Stimulated activated naive CD4-positive, alpha-beta T cell treated with Interleukin-2 at 50 U/mL for 16 hours (primary cell): Measurements from ENCODE around the gene GLO1.

Experiments
- DNase-seq: peaks from one replicate; lab custom pipeline; 2025; lab: John Stamatoyannopoulos, UW

GLO1 gene

DNA sequence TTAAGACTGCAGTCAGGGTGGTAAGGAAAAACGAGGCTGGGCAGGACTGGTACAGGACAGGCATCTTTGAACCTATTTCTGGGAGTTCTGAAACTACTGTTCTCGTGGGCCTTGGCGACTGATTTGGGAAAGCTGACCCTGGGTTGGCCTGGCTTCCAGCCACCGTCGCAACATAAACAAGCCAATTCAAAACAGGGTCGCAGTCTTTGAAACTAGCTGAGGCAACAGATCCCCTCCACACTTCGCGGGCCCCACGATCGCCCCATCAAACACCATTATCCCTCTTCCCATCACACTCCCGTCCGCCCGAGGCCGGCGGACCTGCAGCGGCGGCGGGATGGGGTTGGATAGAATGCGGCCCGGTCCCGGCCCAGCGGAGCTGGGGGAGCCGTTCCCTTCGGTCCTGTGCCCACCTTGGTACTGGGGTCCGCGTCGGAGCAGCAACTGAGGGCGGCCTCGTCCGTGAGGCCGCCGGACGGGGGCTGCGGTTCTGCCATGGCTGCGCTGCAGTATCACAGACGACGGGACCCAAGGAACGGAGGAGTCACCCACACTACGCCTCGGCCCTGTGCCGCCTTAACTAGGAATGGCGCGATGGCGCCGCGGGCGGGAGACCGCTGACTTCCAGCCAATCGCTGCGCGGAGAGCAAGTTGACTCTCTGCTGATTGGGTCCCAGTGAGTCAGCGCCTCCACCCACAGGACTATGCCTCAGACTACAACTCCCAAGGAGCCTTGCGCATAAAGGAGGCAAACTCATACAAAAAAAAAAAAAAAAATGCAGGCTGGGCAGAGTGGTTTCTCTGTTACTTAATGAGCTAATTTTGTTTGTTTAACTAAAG is at the start of gene GLO1:
TSS of gene GLO1 (minus strand) at position 588 of the 840 bp plus-strand sequence. CDS start at position 497, 91 bp downstream.
- DNase-seq, result peak; percentile 97

DNA sequence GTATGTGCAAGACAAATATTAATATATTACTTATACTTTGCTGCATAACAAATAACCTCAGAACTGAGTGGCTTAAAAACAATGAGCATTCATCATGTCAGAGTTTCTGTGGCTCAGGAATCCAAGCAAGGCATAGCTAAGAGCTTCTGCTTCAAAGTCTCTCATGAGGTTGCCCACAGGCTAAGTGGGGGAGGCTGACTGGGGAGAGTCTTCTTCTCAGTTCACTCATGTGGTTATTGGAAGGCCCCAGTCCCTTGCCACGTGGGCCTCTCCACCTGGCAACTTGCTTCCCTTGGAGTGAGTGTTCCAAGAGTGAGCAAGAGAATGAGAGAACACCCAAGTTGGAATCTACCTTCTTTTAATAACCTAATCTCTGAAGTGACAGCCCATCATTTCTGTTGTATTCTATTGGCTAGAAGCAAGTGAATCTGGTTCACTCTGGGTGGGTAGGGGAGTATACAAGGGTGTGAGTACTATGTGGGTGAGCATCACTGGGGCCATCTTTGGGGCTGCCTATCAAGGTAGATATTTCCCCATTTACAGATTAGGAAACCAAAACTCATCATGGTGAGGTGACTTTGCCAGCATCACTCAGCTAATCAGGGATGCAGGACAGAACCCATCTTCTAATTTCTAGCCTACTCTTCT is 48.1 kb upstream of the GLO1 start:
- peak; percentile 28 for DNase-seq

DNA sequence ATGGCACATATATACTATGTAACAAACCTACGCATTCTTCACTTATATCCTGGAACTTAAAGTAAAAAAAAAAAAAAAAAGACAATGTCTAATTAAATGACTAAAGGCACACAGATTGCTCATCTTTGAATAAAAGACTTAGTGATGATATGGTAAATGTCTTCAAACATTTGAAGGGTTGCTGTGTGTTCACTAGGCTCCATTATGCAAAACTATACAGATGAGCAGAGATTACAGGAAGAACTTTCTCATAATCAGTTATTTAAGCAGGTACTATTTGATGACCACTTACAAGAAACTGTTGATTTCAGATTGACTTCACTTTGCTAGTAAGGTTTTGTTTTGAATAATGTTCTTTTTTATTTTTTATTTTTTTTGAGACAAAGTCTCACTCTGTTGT is 46.5 kb upstream of the GLO1 start:
- DNase-seq, result no peak

DNA sequence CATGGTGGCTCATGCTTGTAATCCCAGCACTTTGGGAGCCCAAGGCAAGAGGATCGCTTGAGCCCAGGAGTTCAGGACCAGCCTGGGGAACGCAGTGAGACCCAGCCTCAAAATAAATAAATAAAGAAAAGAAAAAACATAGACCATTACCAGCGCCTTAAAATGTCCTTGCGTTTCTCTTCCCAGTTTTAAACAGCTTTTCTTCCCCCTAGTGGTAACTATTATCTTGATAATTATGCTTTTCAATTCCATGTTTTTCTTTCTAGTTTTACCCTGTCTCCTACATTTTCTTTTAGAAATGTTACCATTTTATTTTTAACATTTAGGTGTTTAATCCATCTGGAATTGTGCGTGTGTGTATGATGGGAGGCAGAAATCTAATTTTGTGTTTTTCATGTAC is 36.6 kb upstream of the GLO1 start:
- DNase-seq, result no peak

DNA sequence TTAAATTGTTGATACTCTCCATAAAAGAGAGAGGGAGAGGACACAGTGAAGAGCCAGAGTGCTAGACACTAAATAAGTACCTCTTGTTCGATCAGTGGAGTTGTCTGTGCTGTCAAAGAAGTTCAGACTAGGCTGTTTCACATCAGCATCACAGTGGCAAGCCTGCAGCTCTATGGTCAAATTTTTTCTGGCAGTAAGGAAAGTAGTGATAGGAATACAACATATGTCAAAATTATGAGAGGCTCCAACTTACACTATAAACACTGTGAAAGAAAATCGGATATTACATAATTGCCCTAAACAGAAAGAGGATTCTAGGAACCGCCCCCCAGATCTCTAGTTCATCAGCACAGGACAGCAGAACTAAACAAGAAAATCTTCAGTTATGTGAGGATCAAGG is 35.3 kb upstream of the GLO1 start:
- no peak for DNase-seq

DNA sequence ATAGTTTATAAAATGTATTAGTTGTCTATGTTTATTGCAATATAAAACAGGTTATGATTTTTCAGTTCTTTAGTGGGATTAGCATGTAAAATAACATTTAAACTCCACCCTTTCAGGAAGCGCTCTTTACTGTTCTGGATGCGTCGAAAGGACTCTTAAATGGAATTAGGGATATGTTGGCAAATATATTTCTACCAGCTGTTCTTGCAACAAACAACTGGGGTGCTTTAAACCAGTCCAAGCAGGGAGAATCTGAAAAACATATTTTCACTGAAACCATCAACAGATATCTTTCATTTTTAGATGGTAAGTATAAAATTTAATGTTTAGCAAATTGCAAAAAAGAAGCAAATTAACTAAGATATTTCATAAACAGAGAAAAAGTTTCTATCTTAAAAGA is 34.0 kb upstream of the GLO1 start:
- DNase-seq, result no peak

DNA sequence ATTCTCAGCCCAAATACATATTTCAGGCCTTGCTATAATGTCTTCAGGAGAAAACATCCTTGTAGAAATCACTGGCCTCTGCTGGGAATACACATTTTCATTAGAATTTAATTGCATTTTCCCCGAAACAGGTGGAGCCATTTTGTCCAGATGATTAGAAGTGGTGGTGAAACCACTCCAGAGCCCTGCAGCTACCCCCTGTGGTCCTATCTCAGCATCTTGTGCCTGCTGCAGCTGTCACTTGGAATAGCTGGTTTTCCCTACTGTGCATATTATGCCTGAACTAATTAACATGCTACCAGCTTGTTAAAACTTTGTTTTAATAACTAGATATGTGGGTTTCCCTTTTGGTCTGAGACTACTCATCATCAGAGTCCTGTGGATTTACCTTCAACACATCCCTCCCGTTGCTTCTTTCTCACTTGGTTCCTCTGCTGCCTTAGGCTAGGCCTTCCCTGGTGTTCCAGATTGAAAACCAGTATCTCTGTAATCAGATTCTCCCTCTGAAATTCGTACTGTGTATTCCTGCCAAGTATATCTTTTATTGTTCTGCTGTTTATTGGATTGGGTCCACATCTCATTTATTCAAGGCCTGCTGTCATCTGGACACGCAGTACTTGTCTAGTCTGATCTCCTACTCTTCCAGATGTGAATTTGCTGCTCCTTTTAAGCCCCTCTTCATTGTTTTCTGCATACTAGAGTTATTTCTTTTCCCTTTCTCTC is 27.4 kb upstream of the GLO1 start:
- DNase-seq, result no peak

DNA sequence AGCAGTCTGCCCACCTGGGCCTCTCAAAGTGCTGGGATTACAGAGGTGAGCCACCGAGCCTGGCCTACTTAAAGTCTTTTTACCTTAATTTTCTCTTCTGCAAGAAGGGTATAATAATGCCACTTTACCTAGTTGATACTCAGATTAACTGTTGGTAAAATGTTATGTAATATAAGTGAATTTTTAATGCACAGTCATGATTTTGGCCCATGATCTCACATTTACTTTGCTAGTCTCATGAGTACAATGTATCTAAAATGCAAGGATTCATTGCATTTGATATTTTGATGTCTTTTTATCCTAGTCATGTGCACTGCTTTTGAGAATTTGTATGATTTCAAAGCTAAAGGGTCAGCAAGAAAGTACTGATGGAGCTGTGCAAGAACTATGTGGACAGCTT is 25.3 kb upstream of the GLO1 start:
- DNase-seq, result no peak

DNA sequence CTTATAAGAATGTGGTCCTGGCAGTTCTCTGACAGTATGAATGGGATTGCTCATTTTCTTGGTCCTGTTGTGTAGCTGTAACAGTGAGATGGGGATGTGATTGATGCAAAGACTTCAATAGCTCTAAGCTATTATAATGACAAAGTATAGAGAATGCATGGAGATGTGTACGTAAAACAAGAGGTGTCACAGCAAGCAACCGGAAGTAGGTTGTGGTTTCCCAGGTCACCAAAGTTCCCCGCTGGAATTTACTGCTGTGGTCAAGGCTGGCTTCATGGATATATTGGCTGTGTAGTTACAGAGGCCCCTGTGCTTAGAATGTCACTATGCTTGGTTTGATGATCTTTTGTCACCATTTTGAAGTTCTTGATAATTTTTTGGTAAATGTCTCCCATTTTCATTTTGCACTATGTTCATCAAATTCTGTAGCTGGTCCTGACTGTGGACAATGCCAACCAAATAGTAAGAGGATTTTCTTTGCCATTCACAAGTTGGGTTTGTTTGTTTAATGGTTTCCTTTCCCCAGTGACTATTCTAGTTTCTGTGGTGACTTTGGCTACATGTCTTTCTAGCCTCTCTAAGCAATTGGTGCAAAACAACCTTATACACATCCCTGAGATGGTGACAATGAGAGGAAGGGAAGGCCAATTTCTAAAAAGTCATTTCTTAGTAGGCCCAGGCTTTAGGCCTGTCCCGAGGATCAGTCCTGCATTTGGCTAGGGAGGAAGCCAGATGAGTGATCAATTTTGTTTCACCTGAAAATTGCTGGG is 22.7 kb upstream of the GLO1 start:
- no peak for DNase-seq

DNA sequence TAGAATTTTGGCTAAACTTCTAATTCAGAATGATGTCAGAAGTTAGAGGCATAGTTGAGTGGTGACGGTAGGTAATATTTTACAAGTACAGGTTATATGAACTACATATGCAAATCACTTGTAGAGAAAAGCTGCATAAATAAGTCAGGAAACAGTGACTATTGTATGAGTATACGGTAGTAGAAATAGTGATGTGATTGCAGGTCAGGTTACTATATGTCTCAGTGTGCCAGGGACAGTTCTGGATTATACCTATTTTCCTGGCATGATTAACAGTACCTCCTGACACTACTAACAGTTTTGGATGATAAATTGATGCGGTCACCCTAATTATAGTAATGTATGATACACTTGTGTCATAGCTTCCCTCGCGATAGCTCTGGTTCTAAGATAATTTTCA is 21.4 kb upstream of the GLO1 start:
- no peak for DNase-seq

DNA sequence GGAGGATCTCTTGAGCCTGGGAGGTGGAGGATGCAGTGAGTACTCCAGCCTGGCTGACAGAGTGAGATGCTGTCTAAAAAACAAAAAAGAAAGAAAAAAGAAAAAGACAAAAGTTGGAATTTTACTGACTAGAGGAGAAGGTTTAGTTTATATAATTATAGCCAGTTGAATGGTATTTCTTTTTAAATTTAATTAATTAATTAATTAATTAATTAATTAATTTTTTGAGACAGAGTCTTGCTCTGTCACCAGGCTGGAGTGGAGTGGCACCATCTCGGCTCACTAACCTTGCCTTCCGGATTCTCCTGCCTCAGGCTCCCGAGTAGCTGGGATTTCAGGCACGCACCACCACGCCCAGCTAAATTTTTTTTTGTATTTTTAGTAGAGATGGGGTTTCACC is 20.8 kb upstream of the GLO1 start:
- no peak for DNase-seq

DNA sequence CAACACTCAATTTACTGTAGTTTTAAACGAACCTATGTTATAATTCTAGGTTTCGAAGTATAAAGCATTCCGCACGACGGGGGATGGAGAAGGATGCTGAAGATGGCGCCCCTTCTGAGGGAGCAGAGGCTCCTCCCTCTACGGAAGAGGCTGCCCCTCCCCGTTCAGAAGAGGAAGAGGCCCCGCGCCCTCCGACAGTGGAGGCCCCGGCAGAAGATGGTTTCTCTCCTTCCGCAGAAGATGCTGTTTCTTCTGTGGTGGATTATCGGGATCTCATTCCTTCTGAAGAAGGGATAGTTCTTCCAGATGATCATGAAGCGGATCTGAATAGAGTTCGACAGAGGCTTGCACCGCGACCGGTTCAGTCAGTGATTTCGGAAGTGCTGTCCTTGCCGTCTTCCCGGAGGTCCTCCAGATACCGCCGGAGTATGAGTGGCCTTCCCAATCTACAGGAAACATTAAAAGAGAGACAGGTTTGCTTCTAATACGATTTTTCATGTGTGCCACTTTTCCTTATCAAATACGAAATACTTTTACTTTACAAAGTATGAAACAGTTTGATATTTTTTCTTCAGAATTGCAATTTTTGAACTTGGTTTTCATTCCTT is 19.9 kb upstream of the GLO1 start:
- no peak for DNase-seq

DNA sequence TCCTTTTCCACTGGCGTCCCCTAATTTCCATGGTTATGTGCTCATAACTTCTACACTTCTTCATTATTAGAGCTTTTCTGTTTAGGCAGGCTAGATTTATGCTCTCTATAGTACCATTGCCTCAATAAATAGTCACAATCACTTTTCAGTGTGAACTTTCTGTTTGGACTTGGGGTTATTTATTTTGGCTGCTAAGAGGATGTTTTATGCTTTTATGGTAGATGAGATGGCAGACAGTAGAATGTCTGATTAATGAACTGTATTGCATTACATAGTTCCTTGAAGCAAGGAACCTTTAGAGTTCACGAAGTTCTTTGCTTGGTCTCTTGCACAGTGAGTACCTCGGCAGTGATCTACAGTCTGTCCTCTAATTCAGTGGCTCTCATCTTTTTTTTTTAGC is 19.1 kb upstream of the GLO1 start:
- no peak for DNase-seq

DNA sequence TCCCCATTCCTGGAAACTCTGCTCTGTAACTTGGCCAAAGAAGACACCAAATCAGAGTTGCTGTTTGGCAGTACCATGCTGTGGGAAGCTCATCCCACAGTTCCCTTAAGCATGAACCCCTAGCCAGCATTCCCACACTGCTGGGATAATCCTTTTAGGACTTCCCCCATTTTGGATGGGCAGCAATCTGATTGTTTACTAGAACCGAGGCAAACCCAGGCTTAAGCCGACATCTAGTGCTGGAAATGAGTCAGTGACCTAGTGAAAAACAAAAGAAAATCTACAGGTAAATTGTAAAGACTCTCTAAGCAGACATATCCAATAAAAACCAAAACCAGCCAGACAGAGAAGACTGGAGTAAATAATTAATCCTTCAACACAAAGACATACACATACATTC is 17.4 kb upstream of the GLO1 start:
- DNase-seq, result no peak

DNA sequence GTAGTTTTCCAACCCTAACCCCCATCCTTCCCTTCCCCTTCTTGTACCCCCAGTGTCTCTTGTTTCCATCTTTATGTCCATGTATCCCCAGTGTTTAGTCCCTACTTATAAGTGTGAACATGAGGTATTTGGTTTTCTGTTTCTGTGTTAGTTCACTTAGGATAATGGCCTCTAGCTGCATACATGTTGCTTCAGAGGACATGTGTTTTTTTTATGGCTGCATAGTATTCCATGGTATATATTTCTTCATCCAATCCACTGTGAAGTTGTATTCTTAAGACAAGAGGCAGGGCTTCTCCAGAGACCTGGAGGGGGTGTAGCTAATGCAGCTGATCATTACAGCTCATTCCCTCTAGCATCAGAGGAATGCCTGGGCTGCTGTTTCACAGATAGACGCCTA is 16.4 kb upstream of the GLO1 start:
- no peak for DNase-seq

DNA sequence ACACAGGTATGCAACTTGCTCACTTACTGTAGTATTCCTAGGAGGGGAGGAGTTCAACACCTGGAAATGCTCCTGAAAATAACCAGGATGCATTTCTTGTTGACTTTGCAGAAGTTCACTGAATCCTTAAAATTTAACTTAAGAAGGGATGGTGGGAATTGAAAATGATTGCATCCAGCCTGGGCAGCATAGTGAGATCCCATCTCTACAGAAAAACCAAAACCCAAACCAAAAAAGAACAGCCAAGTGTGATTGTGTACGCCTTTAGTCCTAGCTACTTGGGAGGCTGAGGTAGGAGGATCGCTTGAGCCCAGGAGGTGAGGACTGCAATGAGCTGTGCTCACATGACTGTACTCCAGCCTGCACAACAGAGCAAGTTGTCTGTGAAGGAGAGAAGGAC is 13.9 kb upstream of the GLO1 start:
- DNase-seq, result no peak

DNA sequence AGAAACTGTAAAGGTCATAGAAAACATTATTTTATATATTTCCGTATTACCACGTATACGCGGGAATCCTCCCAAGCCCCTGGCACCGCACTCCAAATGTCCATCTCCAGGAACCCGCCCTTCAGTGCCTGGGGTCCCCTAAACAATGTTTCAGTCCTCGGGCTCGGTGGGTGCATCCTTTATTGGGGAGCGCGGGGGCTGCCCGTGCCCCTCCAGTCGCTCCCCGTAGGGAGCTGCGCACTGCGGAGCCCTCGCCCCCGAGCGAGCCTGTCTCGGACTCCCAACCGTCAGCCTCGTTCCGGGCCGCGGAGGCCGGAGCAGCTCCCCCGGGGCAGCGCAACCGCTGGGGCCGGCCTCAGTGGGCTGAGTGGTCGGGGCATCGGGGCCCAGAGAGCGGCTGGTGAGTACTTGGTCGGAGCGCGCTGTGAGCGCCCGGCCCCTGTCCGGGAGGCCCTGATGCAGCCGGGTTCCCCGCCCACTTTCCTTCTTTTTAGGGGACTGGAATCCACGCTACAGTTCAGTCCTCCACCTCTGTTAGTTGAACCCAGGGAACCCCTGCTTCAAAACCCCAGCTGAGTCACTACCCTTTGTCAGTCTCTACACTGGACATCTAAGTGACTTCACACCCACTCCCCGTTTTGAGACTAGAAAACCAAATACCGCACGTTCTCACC is 12.2 kb upstream of the GLO1 start, which contains the start of gene DNAH8:
TSS of gene DNAH8 (plus strand) at position 296 of the 674 bp plus-strand sequence. CDS start 7,499 bp downstream, outside the sequence.
- no peak for DNase-seq

DNA sequence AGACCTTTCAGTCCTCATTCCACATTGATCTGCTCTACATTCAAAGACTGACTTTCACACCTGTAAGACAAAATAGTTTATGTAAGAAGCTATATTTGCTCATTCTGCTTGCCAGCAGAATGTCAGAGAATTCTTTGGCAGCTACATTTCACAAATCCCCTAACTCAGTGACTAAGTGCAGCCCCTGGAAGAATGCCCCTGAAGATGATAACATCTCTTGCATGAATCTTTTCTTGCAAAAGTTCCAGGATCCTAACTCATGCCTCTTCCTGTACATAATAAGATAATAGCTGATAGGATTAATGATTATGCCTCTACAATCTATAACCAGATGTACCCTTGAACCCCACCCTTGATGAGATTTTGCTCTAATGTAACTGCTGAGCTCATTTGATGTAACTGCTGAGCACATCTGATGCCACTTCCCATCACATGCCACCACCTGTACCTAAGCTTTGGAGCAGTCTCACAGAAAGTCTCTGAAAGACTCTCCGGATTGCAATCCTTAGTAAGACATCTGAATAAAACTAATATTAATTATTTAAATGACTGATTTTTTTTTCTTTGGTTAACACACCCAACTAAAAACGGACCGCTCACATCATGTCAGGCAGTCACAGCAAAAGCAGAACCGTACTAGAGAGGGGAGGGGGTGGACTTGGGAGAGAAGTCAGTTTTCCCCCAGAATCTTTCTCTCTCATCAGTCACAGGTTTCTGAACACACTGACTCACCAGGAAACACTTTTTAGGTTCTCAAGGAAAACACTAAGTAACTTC is 11.5 kb upstream of the GLO1 start:
- DNase-seq, result no peak

DNA sequence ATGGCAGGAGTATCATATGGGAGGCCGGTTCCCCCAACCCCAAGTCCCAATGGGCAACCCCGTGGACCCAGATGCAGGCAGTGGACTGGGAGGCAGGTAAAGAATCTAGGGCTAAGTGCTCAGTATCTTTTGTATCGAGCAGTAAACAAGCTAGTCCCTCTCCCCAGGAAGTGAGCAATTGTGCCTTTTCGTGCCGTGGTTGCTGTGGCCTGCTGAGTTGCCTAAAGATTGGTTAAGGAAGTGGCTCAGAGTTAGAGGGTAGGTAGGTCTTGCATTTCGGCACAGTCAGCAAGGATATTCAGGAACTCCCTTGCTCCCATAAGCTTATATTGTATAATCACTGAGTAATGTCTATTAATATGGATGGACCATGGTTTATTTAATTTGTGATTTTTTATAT is 10.9 kb upstream of the GLO1 start:
- peak; percentile 55 for DNase-seq

DNA sequence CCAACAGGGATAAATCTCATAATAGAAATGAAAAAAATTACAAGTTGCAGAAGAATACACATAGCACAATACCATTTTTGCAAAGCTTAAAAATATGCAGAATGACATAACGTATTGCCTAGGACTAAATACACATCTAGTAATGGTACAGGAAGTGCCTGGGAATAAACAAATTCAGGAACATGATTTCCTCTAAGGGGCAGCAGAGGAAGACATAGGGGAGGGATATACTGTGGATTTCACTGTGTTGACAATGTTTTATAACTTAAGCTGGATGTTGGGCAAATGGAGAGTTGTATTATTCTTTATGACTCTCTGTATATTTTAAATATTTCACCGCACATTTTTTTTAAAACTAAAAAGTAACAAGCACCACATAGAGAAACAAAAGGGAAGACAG is 5.6 kb upstream of the GLO1 start:
- DNase-seq, result no peak
